ENCODE measurements around the gene PRDM16.

Gene PRDM16

GRCh38 chr1:3296826-3297225, 227.8 kb downstream of the PRDM16 start:
- H3K27ac ChIP-seq (ENCODE audit: low read depth, low read length) = no peak overlapping the region
- no peak overlapping the region for H3K9ac ChIP-seq (ENCODE audit: low read depth in 1 of 2, low read length in 2 of 2)
- no peak overlapping the region for H3K4me3 ChIP-seq (ENCODE audit: low read depth in 1 of 2, low read length in 2 of 2)
- H3K27me3 ChIP-seq (ENCODE audit: control insufficient read depth in 1 of 2, insufficient read depth in 2 of 2, low read length in 2 of 2) = no peaks in the 10 kb centered on the region
- H3K36me3 ChIP-seq (ENCODE audit: control insufficient read depth in 1 of 2, insufficient read depth in 2 of 2, low read length in 2 of 2) = no peaks in the 10 kb centered on the region
- H3K4me1 ChIP-seq (ENCODE audit: control insufficient read depth in 1 of 2, insufficient read depth in 2 of 2, low read length in 2 of 2) = peaks cover 21 to 24% of the 10 kb centered on the region in 2 donors
- H3K9me3 ChIP-seq (ENCODE audit: control insufficient read depth in 1 of 2, low read length in 2 of 2) = no peaks in the 10 kb centered on the region

- Histone ChIP-seq H3K9ac (ENCODE audit: low read depth in 1 of 2, low read length in 2 of 2) (no peak overlapping the region), H3K9me3 (ENCODE audit: control insufficient read depth in 1 of 2, low read length in 2 of 2) (no peaks in the 10 kb centered on the region), H3K36me3 (ENCODE audit: control insufficient read depth in 1 of 2, insufficient read depth in 2 of 2, low read length in 2 of 2) (no peaks in the 10 kb centered on the region), H3K4me3 (ENCODE audit: low read depth in 1 of 2, low read length in 2 of 2) (no peak overlapping the region), H3K27me3 (ENCODE audit: control insufficient read depth in 1 of 2, insufficient read depth in 2 of 2, low read length in 2 of 2) (no peaks in the 10 kb centered on the region), H3K4me1 (ENCODE audit: control insufficient read depth in 1 of 2, insufficient read depth in 2 of 2, low read length in 2 of 2) (peaks cover 13 to 14% of the 10 kb centered on the region in 2 donors), H3K27ac (ENCODE audit: low read depth, low read length) (no peak overlapping the region)
Measured at GRCh38 chr1:3297756-3298155, 228.8 kb downstream of the PRDM16 start.

DNA sequence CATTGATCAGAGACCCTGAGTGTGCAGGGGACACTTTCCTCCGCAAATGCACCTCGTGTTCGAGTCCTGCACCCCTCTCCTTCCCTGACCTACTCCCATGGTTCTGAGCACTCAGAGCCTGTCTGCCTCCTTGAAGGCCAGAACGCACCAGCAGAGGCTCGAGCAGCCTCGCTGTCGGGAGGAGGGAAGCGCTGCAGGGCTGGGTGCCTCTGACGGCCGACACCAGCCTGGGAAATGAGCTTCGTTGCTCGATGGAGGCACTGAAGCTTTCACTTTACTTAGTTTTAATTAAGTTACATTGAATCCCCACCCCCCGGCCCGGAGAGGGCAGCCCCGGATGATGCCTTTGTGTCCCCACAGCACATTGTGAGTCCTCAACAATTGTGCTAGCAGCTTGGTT, 229.2 kb downstream of the PRDM16 start:
- Histone ChIP-seq H3K9me3 (ENCODE audit: control insufficient read depth in 1 of 2, low read length in 2 of 2) (no peaks in the 10 kb centered on the region), H3K4me3 (ENCODE audit: low read depth in 1 of 2, low read length in 2 of 2) (no peak overlapping the region), H3K27ac (ENCODE audit: low read depth, low read length) (no peak overlapping the region), H3K27me3 (ENCODE audit: control insufficient read depth in 1 of 2, insufficient read depth in 2 of 2, low read length in 2 of 2) (no peaks in the 10 kb centered on the region), H3K36me3 (ENCODE audit: control insufficient read depth in 1 of 2, insufficient read depth in 2 of 2, low read length in 2 of 2) (no peaks in the 10 kb centered on the region), H3K9ac (ENCODE audit: low read depth in 1 of 2, low read length in 2 of 2) (no peak overlapping the region), H3K4me1 (ENCODE audit: control insufficient read depth in 1 of 2, insufficient read depth in 2 of 2, low read length in 2 of 2) (peaks cover 8 to 10% of the 10 kb centered on the region in 2 donors)

DNA sequence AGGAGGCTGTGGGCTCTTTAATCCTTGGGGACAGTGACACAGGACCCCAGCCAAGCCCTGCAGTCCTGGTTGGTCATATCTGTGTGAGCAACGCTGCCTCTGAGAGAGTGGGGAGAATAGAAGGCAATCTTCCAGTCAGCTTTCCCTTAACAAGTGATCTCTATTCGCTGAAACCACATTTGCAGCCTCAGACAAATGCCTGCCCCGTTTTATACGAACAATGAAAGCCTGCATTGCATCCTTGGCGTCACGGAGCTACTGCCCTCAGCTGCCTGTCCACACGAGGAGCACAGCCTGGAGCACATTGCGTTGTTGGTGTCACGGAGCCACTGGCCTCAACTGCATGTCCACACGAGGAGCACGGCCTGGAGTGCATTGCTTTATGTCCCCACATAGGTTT, 235.2 kb downstream of the PRDM16 start:
- no peaks in the 10 kb centered on the region for H3K9me3 ChIP-seq (ENCODE audit: control insufficient read depth in 1 of 2, low read length in 2 of 2)
- H3K4me3 ChIP-seq (ENCODE audit: low read depth in 1 of 2, low read length in 2 of 2) = no peak overlapping the region
- no peaks in the 10 kb centered on the region for H3K36me3 ChIP-seq (ENCODE audit: control insufficient read depth in 1 of 2, insufficient read depth in 2 of 2, low read length in 2 of 2)
- H3K9ac ChIP-seq (ENCODE audit: low read depth in 1 of 2, low read length in 2 of 2) = no peak overlapping the region
- H3K27me3 ChIP-seq (ENCODE audit: control insufficient read depth in 1 of 2, insufficient read depth in 2 of 2, low read length in 2 of 2) = no peaks in the 10 kb centered on the region
- no peaks in the 10 kb centered on the region for H3K4me1 ChIP-seq (ENCODE audit: control insufficient read depth in 1 of 2, insufficient read depth in 2 of 2, low read length in 2 of 2)
- no peak overlapping the region for H3K27ac ChIP-seq (ENCODE audit: low read depth, low read length)

DNA sequence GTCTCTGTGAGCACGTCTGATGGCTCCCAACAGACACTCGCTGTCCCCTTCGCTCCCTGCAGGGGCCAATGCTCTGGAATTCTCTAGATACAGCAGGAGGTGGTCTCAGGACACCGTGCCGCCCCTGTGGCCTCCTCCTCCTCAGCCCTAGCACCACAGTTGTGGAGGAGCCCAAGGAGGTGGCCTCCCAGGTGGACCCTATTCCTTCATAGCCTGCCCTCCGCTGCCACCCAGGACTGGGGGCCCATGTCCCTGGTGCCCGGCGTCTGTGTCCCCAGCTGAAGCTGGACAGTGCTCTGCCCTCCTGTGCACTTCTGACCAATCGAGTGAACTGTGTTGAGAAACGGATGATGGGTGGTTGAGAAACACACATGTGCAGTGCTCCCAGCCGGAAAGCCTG, 235.7 kb downstream of the PRDM16 start:
- no peaks in the 10 kb centered on the region for H3K4me1 ChIP-seq (ENCODE audit: control insufficient read depth in 1 of 2, insufficient read depth in 2 of 2, low read length in 2 of 2)
- H3K36me3 ChIP-seq (ENCODE audit: control insufficient read depth in 1 of 2, insufficient read depth in 2 of 2, low read length in 2 of 2) = no peaks in the 10 kb centered on the region
- H3K27ac ChIP-seq (ENCODE audit: low read depth, low read length) = no peak overlapping the region
- H3K9ac ChIP-seq (ENCODE audit: low read depth in 1 of 2, low read length in 2 of 2) = no peak overlapping the region
- H3K9me3 ChIP-seq (ENCODE audit: control insufficient read depth in 1 of 2, low read length in 2 of 2) = no peaks in the 10 kb centered on the region
- no peaks in the 10 kb centered on the region for H3K27me3 ChIP-seq (ENCODE audit: control insufficient read depth in 1 of 2, insufficient read depth in 2 of 2, low read length in 2 of 2)
- no peak overlapping the region for H3K4me3 ChIP-seq (ENCODE audit: low read depth in 1 of 2, low read length in 2 of 2)

- Histone ChIP-seq H3K27ac (ENCODE audit: low read depth, low read length) (no peak overlapping the region), H3K9me3 (ENCODE audit: control insufficient read depth in 1 of 2, low read length in 2 of 2) (no peaks in the 10 kb centered on the region), H3K36me3 (ENCODE audit: control insufficient read depth in 1 of 2, insufficient read depth in 2 of 2, low read length in 2 of 2) (no peaks in the 10 kb centered on the region), H3K9ac (ENCODE audit: low read depth in 1 of 2, low read length in 2 of 2) (no peak overlapping the region), H3K4me1 (ENCODE audit: control insufficient read depth in 1 of 2, insufficient read depth in 2 of 2, low read length in 2 of 2) (no peaks in the 10 kb centered on the region), H3K4me3 (ENCODE audit: low read depth in 1 of 2, low read length in 2 of 2) (no peak overlapping the region), H3K27me3 (ENCODE audit: control insufficient read depth in 1 of 2, insufficient read depth in 2 of 2, low read length in 2 of 2) (no peaks in the 10 kb centered on the region)
Measured at GRCh38 chr1:3305156-3305555, 236.2 kb downstream of the PRDM16 start.

- Histone ChIP-seq H3K4me1 (ENCODE audit: control insufficient read depth in 1 of 2, insufficient read depth in 2 of 2, low read length in 2 of 2) (no peaks in the 10 kb centered on the region), H3K27me3 (ENCODE audit: control insufficient read depth in 1 of 2, insufficient read depth in 2 of 2, low read length in 2 of 2) (no peaks in the 10 kb centered on the region), H3K27ac (ENCODE audit: low read depth, low read length) (no peak overlapping the region)
Measured at GRCh38 chr1:3306583-3307291, 237.7 kb downstream of the PRDM16 start.

DNA sequence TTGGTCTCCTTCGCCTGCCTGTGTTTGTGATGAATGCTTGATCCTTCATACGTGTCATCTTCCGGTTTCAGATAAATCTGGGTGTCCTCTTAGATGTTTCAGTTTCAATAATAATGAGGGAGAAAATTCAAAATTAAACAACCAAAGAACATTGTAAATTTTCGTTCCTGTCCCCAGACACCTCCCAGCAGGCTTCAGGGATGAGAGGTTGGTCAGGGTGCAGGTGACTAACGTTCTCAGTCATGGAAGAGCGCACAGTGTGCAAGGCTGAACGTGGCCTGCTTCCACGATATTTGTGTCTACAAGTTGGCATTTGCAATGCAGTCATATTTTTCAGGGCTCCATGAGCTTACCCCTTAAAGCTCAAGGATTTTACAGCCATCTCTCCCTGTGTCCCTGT, 238.4 kb downstream of the PRDM16 start:
- H3K9me3 ChIP-seq (ENCODE audit: control insufficient read depth in 1 of 2, low read length in 2 of 2) = no peaks in the 10 kb centered on the region

More at GRCh38 chr1:3306583-3307291, 237.7 kb downstream of the PRDM16 start:
- Histone ChIP-seq H3K9me3 (ENCODE audit: control insufficient read depth in 1 of 2, low read length in 2 of 2) (no peaks in the 10 kb centered on the region), H3K9ac (ENCODE audit: low read depth in 1 of 2, low read length in 2 of 2) (no peak overlapping the region), H3K4me3 (ENCODE audit: low read depth in 1 of 2, low read length in 2 of 2) (no peak overlapping the region), H3K36me3 (ENCODE audit: control insufficient read depth in 1 of 2, insufficient read depth in 2 of 2, low read length in 2 of 2) (no peaks in the 10 kb centered on the region)

DNA sequence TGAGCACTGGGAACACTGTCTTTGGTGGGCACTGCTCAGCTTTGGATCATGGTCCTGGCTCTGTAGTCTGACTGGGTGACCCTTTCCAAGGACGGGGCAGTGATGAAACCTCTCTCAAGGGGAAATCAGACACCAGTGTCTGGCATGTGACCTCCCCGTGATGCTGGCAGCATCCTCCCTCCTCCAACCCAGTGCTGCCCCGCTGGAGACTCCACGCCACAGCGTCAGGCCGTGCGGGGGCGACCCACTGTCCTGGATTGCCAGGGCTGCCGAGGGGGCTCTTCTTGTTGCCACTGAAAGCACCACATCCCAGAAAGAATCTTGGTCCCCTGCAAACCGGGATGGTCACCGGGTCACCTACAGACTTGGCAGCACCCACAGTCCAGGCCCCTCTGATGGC, 239.1 kb downstream of the PRDM16 start:
- peaks cover 2 to 4% of the 10 kb centered on the region in 2 donors for H3K4me1 ChIP-seq (ENCODE audit: control insufficient read depth in 1 of 2, insufficient read depth in 2 of 2, low read length in 2 of 2)

More for the DNA sequence above, 238.4 kb downstream of the PRDM16 start:
- H3K36me3 ChIP-seq (ENCODE audit: control insufficient read depth in 1 of 2, insufficient read depth in 2 of 2, low read length in 2 of 2) = no peaks in the 10 kb centered on the region
- H3K27ac ChIP-seq (ENCODE audit: low read depth, low read length) = no peak overlapping the region
- no peaks in the 10 kb centered on the region for H3K4me1 ChIP-seq (ENCODE audit: control insufficient read depth in 1 of 2, insufficient read depth in 2 of 2, low read length in 2 of 2)
- H3K9ac ChIP-seq (ENCODE audit: low read depth in 1 of 2, low read length in 2 of 2) = no peak overlapping the region
- no peaks in the 10 kb centered on the region for H3K27me3 ChIP-seq (ENCODE audit: control insufficient read depth in 1 of 2, insufficient read depth in 2 of 2, low read length in 2 of 2)
- no peak overlapping the region for H3K4me3 ChIP-seq (ENCODE audit: low read depth in 1 of 2, low read length in 2 of 2)

DNA sequence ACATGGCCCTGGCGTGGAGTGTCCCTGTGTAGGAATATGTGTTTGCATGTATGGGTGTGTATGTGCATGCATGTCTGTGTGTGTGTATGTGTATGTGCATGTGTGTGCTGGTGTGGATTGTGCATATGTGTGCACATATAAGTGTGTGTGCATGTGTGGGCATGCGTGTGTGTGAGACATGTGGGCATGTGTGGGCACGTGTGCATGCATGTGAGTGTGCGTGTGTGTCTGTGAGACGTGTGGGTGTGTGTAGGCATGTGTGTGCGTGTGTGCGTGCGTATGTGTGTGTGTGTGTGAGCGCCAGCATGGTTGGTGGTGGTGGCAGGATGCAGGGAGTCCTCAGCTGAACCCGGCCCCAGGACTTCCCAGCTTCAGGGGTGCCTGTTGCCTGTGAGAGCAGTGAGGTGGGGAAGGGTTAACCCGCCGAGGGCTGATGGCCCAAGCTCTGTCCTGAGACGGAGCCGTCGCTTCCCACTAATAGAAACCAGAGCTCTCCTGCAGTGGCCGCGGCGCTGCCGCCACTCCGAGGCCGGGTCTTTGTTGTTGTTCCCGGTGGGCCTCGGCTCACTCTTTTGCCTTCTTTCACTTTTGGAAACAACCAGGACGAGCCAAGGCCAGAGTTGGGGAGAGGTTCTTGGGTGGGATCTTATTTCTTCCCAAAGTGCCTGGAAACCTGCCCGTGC, 241.9 kb downstream of the PRDM16 start:
- Histone ChIP-seq H3K9ac (ENCODE audit: low read depth in 1 of 2, low read length in 2 of 2) (no peak overlapping the region), H3K4me3 (ENCODE audit: low read depth in 1 of 2, low read length in 2 of 2) (no peak overlapping the region), H3K4me1 (ENCODE audit: control insufficient read depth in 1 of 2, insufficient read depth in 2 of 2, low read length in 2 of 2) (peaks cover 15 to 20% of the 10 kb centered on the region in 2 donors), H3K36me3 (ENCODE audit: control insufficient read depth in 1 of 2, insufficient read depth in 2 of 2, low read length in 2 of 2) (no peaks in the 10 kb centered on the region), H3K9me3 (ENCODE audit: control insufficient read depth in 1 of 2, low read length in 2 of 2) (no peaks in the 10 kb centered on the region), H3K27me3 (ENCODE audit: control insufficient read depth in 1 of 2, insufficient read depth in 2 of 2, low read length in 2 of 2) (no peaks in the 10 kb centered on the region), H3K27ac (ENCODE audit: low read depth, low read length) (no peak overlapping the region)

More for the DNA sequence above, 239.1 kb downstream of the PRDM16 start:
- Histone ChIP-seq H3K9me3 (ENCODE audit: control insufficient read depth in 1 of 2, low read length in 2 of 2) (no peaks in the 10 kb centered on the region), H3K36me3 (ENCODE audit: control insufficient read depth in 1 of 2, insufficient read depth in 2 of 2, low read length in 2 of 2) (no peaks in the 10 kb centered on the region), H3K27ac (ENCODE audit: low read depth, low read length) (no peak overlapping the region), H3K9ac (ENCODE audit: low read depth in 1 of 2, low read length in 2 of 2) (no peak overlapping the region), H3K27me3 (ENCODE audit: control insufficient read depth in 1 of 2, insufficient read depth in 2 of 2, low read length in 2 of 2) (no peaks in the 10 kb centered on the region), H3K4me3 (ENCODE audit: low read depth in 1 of 2, low read length in 2 of 2) (no peak overlapping the region)
